Endothelial cell of umbilical vein (primary cell): Measurements from ENCODE around the gene KDM4C. TPM values are rescaled to one million over a fixed set of nuclear protein-coding genes. Genes with fewer than 3 reads are reported as not detected.

Experiments
- BruUV-seq: library from RNA; stranded (reverse); fragments of 400-500 nt; replicated peaks from 2 replicates; lab custom pipeline; 2021; lab: Mats Ljungman, UMichigan
- CTCF ChIA-PET: fragments of 300-600, 350-600 bp; sonication (Branson Sonifier 250); formaldehyde crosslinking; loops from one replicate; lab custom pipeline; 2021; ENCODE audit warnings: antibody characterized with exemption, inconsistent platforms; lab: Charles Lee
- POLR2A ChIA-PET: fragments of 300-600, 350-600 bp; sonication (Branson Sonifier 250); formaldehyde crosslinking; loops from one replicate; lab custom pipeline; 2021; ENCODE audit warnings: antibody characterized with exemption, inconsistent platforms; lab: Charles Lee
- DNase-seq: peaks from one replicate; pipeline ENCODE4 v3.0.0-alpha.2; 2011; ENCODE audit warnings: low read depth, low spot score
- FAIRE-seq: peaks from 2 replicates; lab custom pipeline; 2011; peaks lifted over from hg19 to GRCh38; lab: Jason Lieb, UNC
- H2AFZ ChIP-seq: 2 replicates; pipeline ENCODE4 v1.6.0; 2012; ENCODE audit warnings: low read depth, low read length, control low read depth, inconsistent platforms
- H3K27ac ChIP-seq: 2 replicates; pipeline ENCODE4 v1.5.1; 2011; ENCODE audit warnings: low read depth, mild to moderate bottlenecking, control low read depth, low read length, moderate library complexity; ENCODE audit not compliant: insufficient read depth
- H3K27me3 ChIP-seq, 2 experiments: 2 replicates each; pipeline versions ENCODE4 v1.6.0 to v1.6.1; 2011; ENCODE audit warnings: low read length in 2 of 2, mixed read lengths in 1 of 2; ENCODE audit not compliant: control insufficient read depth in 2 of 2, insufficient read depth in 2 of 2
- H3K36me3 ChIP-seq, 2 experiments: 2 replicates in 1 of 2; 3 replicates in 1 of 2; pipeline ENCODE4 v1.5.1; 2011; ENCODE audit warnings: low read length in 2 of 2, mild to moderate bottlenecking in 1 of 2, moderate library complexity in 1 of 2; ENCODE audit not compliant: control insufficient read depth in 2 of 2, insufficient read depth in 2 of 2; ENCODE audit errors: extremely low read depth in 1 of 2
- H3K4me1 ChIP-seq: 3 replicates; pipeline ENCODE4 v1.5.1; 2011; ENCODE audit warnings: mild to moderate bottlenecking, low read length; ENCODE audit not compliant: control insufficient read depth, insufficient read depth; ENCODE audit errors: extremely low read depth
- H3K4me2 ChIP-seq: 2 replicates; pipeline ENCODE4 v1.6.1; 2011; ENCODE audit warnings: low read length, control low read depth, mixed read lengths; ENCODE audit not compliant: insufficient read depth
- H3K4me3 ChIP-seq, 3 experiments: fragments of 200-600 bp in 1 of 3; sonication (generic), shearing (Covaris generic) in 1 of 3; replicated peaks in 1 of 3; 2 replicates each; pipeline ENCODE4 v1.5.1; 2011 to 2016; ENCODE audit warnings: control low read depth in 3 of 3, low read length in 3 of 3, mild to moderate bottlenecking in 2 of 3, inconsistent platforms in 1 of 3, low read depth in 1 of 3, moderate library complexity in 1 of 3; ENCODE audit not compliant: insufficient read depth in 1 of 3
- H3K79me2 ChIP-seq: 2 replicates; pipeline ENCODE4 v1.6.0; 2012; ENCODE audit warnings: low read length, inconsistent platforms; ENCODE audit not compliant: control insufficient read depth, insufficient read depth
- H3K9ac ChIP-seq: replicated peaks from 2 replicates; pipeline ENCODE3; 2011; ENCODE audit warnings: low read length, control low read depth; ENCODE audit not compliant: insufficient read depth; ENCODE audit errors: extremely low read depth
- H3K9me1 ChIP-seq: replicated peaks from 3 replicates; pipeline ENCODE4 v1.6.0; 2011; ENCODE audit warnings: mild to moderate bottlenecking, low read length; ENCODE audit not compliant: control insufficient read depth, insufficient read depth; ENCODE audit errors: extremely low read depth
- H3K9me3 ChIP-seq: replicated peaks from 2 replicates; pipeline ENCODE4 v1.5.1; 2012; ENCODE audit warnings: low read length, inconsistent platforms; ENCODE audit not compliant: control insufficient read depth, insufficient read depth
- H4K20me1 ChIP-seq: replicated peaks from 2 replicates; pipeline ENCODE3; 2011; ENCODE audit warnings: mild to moderate bottlenecking, low read length; ENCODE audit not compliant: control insufficient read depth, insufficient read depth; ENCODE audit errors: extremely low read depth
- CTCF ChIP-seq, 2 donors: IDR thresholded peaks; 1 replicate in 1 of 2; 2 replicates in 1 of 2; pipeline ENCODE4 v1.5.1; 2011; ENCODE audit warnings: low read length in 2 of 2, mild to moderate bottlenecking in 2 of 2, moderate library complexity in 2 of 2, control low read depth in 1 of 2, inconsistent platforms in 1 of 2, low read depth in 1 of 2; ENCODE audit not compliant: insufficient read depth in 1 of 2; ENCODE audit errors: extremely low read depth in 1 of 2
- EZH2 ChIP-seq: IDR thresholded peaks from 2 replicates; pipeline ENCODE4 v1.6.1; 2012; ENCODE audit warnings: borderline replicate concordance, low read depth, mild to moderate bottlenecking, moderate library complexity, low read length, inconsistent platforms; ENCODE audit not compliant: severe bottlenecking
- FOS ChIP-seq: IDR thresholded peaks from 2 replicates; pipeline ENCODE4 v1.6.1; 2011; ENCODE audit warnings: mild to moderate bottlenecking, low read length, moderate library complexity, borderline replicate concordance; ENCODE audit not compliant: insufficient read depth
- GATA2 ChIP-seq: IDR thresholded peaks from 2 replicates; pipeline ENCODE4 v1.7.0; 2011; ENCODE audit warnings: low read depth, mild to moderate bottlenecking, moderate library complexity, mixed read lengths, low read length; ENCODE audit not compliant: insufficient read length, insufficient read depth
- JUN ChIP-seq: IDR thresholded peaks from 2 replicates; pipeline ENCODE4 v1.6.1; 2011; ENCODE audit warnings: borderline replicate concordance, low read depth; ENCODE audit not compliant: insufficient read length, insufficient read depth
- MAX ChIP-seq: IDR thresholded peaks from 2 replicates; pipeline ENCODE4 v1.6.1; 2011; ENCODE audit not compliant: insufficient read depth, insufficient read length
- MYC ChIP-seq: IDR thresholded peaks from one replicate; pipeline ENCODE4 v1.6.1; 2011; ENCODE audit warnings: mild to moderate bottlenecking, low read depth, low read length
- POLR2A ChIP-seq: IDR thresholded peaks from 2 replicates; pipeline ENCODE4 v1.6.1; 2012; ENCODE audit warnings: low read depth, mild to moderate bottlenecking, control low read depth, low read length
- POLR2AphosphoS5 ChIP-seq: IDR thresholded peaks from 2 replicates; pipeline ENCODE4 v1.6.1; 2012; ENCODE audit warnings: low read depth, mild to moderate bottlenecking, control low read depth, low read length, moderate library complexity; ENCODE audit not compliant: insufficient read depth
- dilution Hi-C: fragments of 300-500 bp; cut with MboI; formaldehyde crosslinking; loops from one replicate; pipeline ENCODE4 v1.15.0; 2019; ENCODE audit warnings: low sequenced_read_pairs; ENCODE audit not compliant: extremely low pct_ligation_motif_present
- intact Hi-C: fragments of 100-400 bp; cut with micrococcal nuclease; formaldehyde crosslinking; loops from one replicate; pipeline ENCODE4 v1.10.0; 2022
- polyA plus RNA-seq, 4 experiments: library from polyadenylated mRNA; depleted of rRNA in 3 of 4; stranded (reverse) in 3 of 4; unstranded in 1 of 4; fragments of >200 nt; gene quantifications; 2 replicates each; pipeline versions ENCODE4 v1.2.1 to v1.2.3, GENCODE V29; 2011 to 2012; ENCODE audit warnings: missing spikeins in 1 of 4
- total RNA-seq: library from RNA; stranded (reverse); gene quantifications from 2 replicates; pipeline ENCODE4 v1.2.3, GENCODE V29; 2021

KDM4C gene
- total and polyA plus RNA-seq, 2 donors (not counting 3 experiments of a cell fraction or from before 2014, with no cell fraction given): 5.4 to 15.0 TPM

- no peaks in the 10 kb centered on the region for H3K9me1 ChIP-seq
- no peak overlapping the region for H3K27ac ChIP-seq
- no TSS peak for BruUV-seq
- POLR2A ChIA-PET: no interaction called here
- no peaks in the 10 kb centered on the region for H3K9me3 ChIP-seq
- FAIRE-seq (no peak), DNase-seq (no peak)
- no peaks in the 10 kb centered on the region for H3K79me2 ChIP-seq
- H3K4me2 ChIP-seq: no peak overlapping the region
- no peak for TF ChIP-seq EZH2
- no peak for TF ChIP-seq MAX
- no peak for TF ChIP-seq GATA2
- no peak for TF ChIP-seq CTCF (IDR thresholded peaks at IDR 0.05; ENCODE audit: extremely low read depth in 1 of 2, insufficient read depth in 1 of 2, low read depth in 1 of 2, low read length in 2 of 2)
- no peak for TF ChIP-seq POLR2A
- no peak for TF ChIP-seq MYC
- no peak for TF ChIP-seq JUN
- TF ChIP-seq FOS: no peak
- TF ChIP-seq POLR2AphosphoS5: no peak
- intact Hi-C loops (no loop called here), dilution Hi-C loops (no loop called here)
- no peaks in the 10 kb centered on the region for H3K27me3 ChIP-seq
- H3K9ac ChIP-seq: no peak overlapping the region
- H3K4me1 ChIP-seq: no peaks in the 10 kb centered on the region
- CTCF ChIA-PET: interaction anchor here (3.3 kb wide), 1 partner anchor 19 kb away, joined by 15 read pairs; no protein-coding TSS in a partner anchor
- no peak overlapping the region for H2AFZ ChIP-seq
- H3K36me3 ChIP-seq: no peaks in the 10 kb centered on the region
- H3K4me3 ChIP-seq: no peak overlapping the region
- H4K20me1 ChIP-seq: no peaks in the 10 kb centered on the region
Observed at GRCh38 chr9:6845880-6846279, 88.1 kb downstream of the KDM4C start.
